GM18858 (cell line): ENCODE measurements around the gene ZNF277.
"Not testable (repeated sequence)": the region's sequence is repeated elsewhere in the genome, so short reads cannot be mapped to it uniquely, and the experiment has no call there.

Experiments
- ATAC-seq: cut with Tn5 transposase; IDR thresholded peaks from one replicate; pipeline ENCODE4 v1.9.1; 2021; ENCODE audit not compliant: unreplicated experiment

ZNF277 gene

GRCh38 chr7:112288301-112288700, 81.8 kb downstream of the ZNF277 start:
- ATAC-seq = no peak

GRCh38 chr7:112290065-112290464, 83.6 kb downstream of the ZNF277 start:
- ATAC-seq = no peak

GRCh38 chr7:112292162-112292561, 85.7 kb downstream of the ZNF277 start:
- no peak for ATAC-seq

- no peak for ATAC-seq
Measured at GRCh38 chr7:112293416-112293815, 86.9 kb downstream of the ZNF277 start.

GRCh38 chr7:112296432-112296831, 89.9 kb downstream of the ZNF277 start:
- ATAC-seq = no peak

GRCh38 chr7:112297681-112298080, 91.2 kb downstream of the ZNF277 start:
- ATAC-seq = no peak

GRCh38 chr7:112298543-112299100, 92.1 kb downstream of the ZNF277 start:
- ATAC-seq = no peak

GRCh38 chr7:112300072-112300471, 93.6 kb downstream of the ZNF277 start:
- no peak for ATAC-seq

GRCh38 chr7:112300831-112301407, 94.4 kb downstream of the ZNF277 start:
- no peak for ATAC-seq

GRCh38 chr7:112302566-112302965, 96.1 kb downstream of the ZNF277 start:
- no peak for ATAC-seq

- no peak for ATAC-seq
Measured at GRCh38 chr7:112306903-112307302, 100.4 kb downstream of the ZNF277 start.

- no peak for ATAC-seq
Measured at GRCh38 chr7:112307506-112307905, 101.0 kb downstream of the ZNF277 start.

- ATAC-seq = no peak
Measured at GRCh38 chr7:112308974-112309373, 102.5 kb downstream of the ZNF277 start.

- ATAC-seq = not testable (repeated sequence)
Measured at GRCh38 chr7:112316803-112317202, 110.3 kb downstream of the ZNF277 start.

GRCh38 chr7:112322070-112322469, 115.6 kb downstream of the ZNF277 start:
- ATAC-seq = no peak

- ATAC-seq = no peak
Measured at GRCh38 chr7:112327566-112327965, 121.1 kb downstream of the ZNF277 start.

- ATAC-seq = no peak
Measured at GRCh38 chr7:112331492-112331891, 125.0 kb downstream of the ZNF277 start.

- no peak for ATAC-seq
Measured at GRCh38 chr7:112334366-112334765, 127.9 kb downstream of the ZNF277 start.

GRCh38 chr7:112336261-112336660, 129.8 kb downstream of the ZNF277 start:
- ATAC-seq = no peak

- no peak for ATAC-seq
Measured at GRCh38 chr7:112336936-112337576, 130.6 kb downstream of the ZNF277 start.

- no peak for ATAC-seq
Measured at GRCh38 chr7:112337892-112338291, 131.4 kb downstream of the ZNF277 start.

- no peak for ATAC-seq
Measured at GRCh38 chr7:112338786-112339185, 132.3 kb downstream of the ZNF277 start.

GRCh38 chr7:112341464-112341863, 135.0 kb downstream of the ZNF277 start:
- no peak for ATAC-seq
